ENCODE measurements around the gene RBM39. TPM values are rescaled to one million over a fixed set of nuclear protein-coding genes. Genes with fewer than 3 reads are reported as not detected.
A peak's percentile ranks its signal among the peaks of the same experiment; 100 is the strongest.
"Not testable (repeated sequence)": the region's sequence is repeated elsewhere in the genome, so short reads cannot be mapped to it uniquely, and the experiment has no call there.

Gene RBM39
- total RNA-seq, 1 donor from 2014 or later = 515 TPM

DNA sequence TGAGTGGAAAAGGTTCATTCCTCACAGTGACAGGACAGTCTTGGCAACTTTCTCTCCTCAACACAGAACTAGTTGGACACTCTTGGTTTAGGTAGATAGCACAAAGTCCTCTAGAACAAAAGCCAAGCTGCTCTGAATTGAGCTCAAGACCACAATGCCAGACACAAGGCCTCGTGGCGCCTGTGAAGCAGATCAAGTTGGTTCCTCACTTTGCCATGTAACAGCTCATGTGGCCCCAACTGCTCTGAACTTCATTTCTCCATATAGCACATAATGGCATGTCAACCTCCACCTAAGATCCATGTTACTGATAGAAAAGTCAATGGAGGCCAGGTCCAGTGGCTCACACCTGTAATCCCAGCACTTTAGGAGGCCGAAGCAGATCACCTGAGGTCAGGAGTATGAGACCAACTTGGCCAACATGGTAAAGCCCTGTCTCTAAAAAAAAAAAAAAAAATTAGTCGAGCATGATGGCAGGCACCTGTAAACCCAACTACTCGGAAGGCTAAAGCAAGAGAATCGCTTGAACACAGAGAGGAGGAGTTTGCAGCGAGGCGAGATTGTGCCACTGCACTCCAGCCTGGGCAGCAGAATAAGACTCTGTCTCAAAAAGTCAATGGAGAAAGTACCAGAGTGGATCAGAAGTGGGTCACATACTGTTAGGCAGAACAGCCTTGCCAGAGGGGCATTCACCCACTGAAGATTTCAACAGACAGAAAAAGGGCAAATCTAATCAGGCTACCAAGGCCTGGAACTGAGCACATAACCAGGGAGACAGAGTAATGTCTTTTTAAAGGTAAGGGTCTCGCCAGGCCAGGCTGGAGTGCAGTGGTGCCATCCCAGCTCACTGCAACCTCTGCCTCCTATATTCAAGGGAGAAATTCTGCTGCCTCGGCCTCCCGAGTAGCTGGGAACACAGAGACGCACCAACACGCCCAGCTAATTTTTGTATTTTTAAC, 21.6 kb downstream of the RBM39 start:
- H3K4me3 Mint-ChIP-seq (ENCODE audit: low read depth) = no peak overlapping the region
- no peak for TF ChIP-seq CTCF (IDR thresholded peaks at IDR 0.05; ENCODE audit: unreplicated experiment)
- no peaks in the 10 kb centered on the region for H3K27me3 Mint-ChIP-seq
- no peaks in the 10 kb centered on the region for H3K4me1 Mint-ChIP-seq (ENCODE audit: low read depth)
- peaks cover 44% of the 10 kb centered on the region for H3K36me3 Mint-ChIP-seq (ENCODE audit: insufficient read depth)
- no peaks in the 10 kb centered on the region for H3K9me3 Mint-ChIP-seq (ENCODE audit: low read depth)
- H3K27ac Mint-ChIP-seq = peak overlapping the region; percentile 82
- DNase-seq (ENCODE audit: low spot score, unreplicated experiment) = no peak

GRCh38 chr20:35719717-35720116, 22.3 kb downstream of the RBM39 start:
- Mint-ChIP-seq H3K9me3 (ENCODE audit: low read depth) (no peaks in the 10 kb centered on the region), H3K36me3 (ENCODE audit: insufficient read depth) (peaks cover 43% of the 10 kb centered on the region), H3K27me3 (no peaks in the 10 kb centered on the region), H3K4me1 (ENCODE audit: low read depth) (no peaks in the 10 kb centered on the region), H3K27ac (no peak overlapping the region), H3K4me3 (ENCODE audit: low read depth) (no peak overlapping the region)
- TF ChIP-seq CTCF (IDR thresholded peaks at IDR 0.05; ENCODE audit: unreplicated experiment) = no peak
- DNase-seq (ENCODE audit: low spot score, unreplicated experiment) = no peak

DNA sequence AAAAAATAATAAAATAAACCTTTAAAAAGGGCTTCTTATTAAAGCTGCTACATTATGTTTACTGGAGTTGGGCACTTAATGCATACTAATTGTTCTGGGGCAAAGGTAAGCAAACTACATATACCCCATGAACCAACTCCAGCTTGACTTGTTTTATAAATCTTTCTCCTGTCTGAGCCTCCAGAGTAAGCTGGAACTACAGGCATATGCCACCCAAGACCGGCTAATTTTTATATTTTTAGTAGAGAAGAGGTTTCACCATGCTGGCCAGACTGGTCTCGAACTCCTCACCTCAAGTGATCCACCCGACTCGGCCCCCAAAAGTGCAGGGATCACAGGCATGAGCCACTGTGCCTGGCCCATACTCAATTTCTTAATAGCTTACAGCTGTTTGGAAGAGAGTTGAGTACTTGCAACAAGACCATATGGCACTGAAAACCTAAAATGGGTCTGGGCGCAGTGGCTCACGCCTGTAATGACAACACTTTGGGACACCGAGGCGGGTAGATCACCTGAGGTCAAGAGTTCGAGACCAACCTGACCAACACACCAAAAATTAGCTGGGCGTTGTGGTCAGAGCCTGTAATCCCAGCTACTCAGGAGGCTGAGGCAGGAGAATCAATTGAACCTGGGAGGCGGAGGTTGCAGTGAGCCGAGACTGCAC, 23.0 kb downstream of the RBM39 start:
- Mint-ChIP-seq H3K4me3 (ENCODE audit: low read depth) (no peak overlapping the region), H3K27me3 (no peaks in the 10 kb centered on the region), H3K4me1 (ENCODE audit: low read depth) (no peaks in the 10 kb centered on the region), H3K9me3 (ENCODE audit: low read depth) (no peaks in the 10 kb centered on the region), H3K27ac (no peak overlapping the region), H3K36me3 (ENCODE audit: insufficient read depth) (peaks cover 41% of the 10 kb centered on the region)
- no peak for TF ChIP-seq CTCF (IDR thresholded peaks at IDR 0.05; ENCODE audit: unreplicated experiment)
- no peak for DNase-seq (ENCODE audit: low spot score, unreplicated experiment)

DNA sequence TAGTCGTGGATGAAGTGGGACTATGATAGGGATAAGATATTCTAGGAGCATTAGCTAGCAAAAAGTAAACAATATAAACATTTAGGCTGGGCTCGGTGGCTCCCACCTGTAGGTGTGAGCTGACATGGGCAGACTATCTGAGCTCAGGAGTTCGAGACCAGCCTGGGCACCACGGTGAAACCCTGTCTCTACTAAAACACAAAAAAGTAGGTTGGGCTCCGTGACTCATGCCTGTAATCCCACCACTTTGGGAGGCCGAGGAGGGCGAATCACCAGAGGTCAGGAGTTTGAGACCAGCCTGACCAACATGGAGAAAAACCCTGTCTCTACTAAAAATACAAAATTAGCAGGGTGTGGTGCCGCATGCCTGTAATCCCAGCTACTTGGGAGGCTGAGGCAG, 23.7 kb downstream of the RBM39 start:
- not testable (repeated sequence) for H3K4me1 Mint-ChIP-seq (ENCODE audit: low read depth); H3K4me3 Mint-ChIP-seq (ENCODE audit: low read depth); DNase-seq (ENCODE audit: low spot score, unreplicated experiment); H3K9me3 Mint-ChIP-seq (ENCODE audit: low read depth); H3K27me3 Mint-ChIP-seq
- Mint-ChIP-seq H3K27ac (peak overlapping the region; percentile 71), H3K36me3 (ENCODE audit: insufficient read depth) (peaks cover 43% of the 10 kb centered on the region)

- Mint-ChIP-seq H3K27me3 (no peaks in the 10 kb centered on the region), H3K4me3 (ENCODE audit: low read depth) (no peak overlapping the region), H3K36me3 (ENCODE audit: insufficient read depth) (peaks cover 39% of the 10 kb centered on the region), H3K4me1 (ENCODE audit: low read depth) (no peaks in the 10 kb centered on the region), H3K27ac (no peak overlapping the region), H3K9me3 (ENCODE audit: low read depth) (no peaks in the 10 kb centered on the region)
- DNase-seq (ENCODE audit: low spot score, unreplicated experiment) = no peak
- no peak for TF ChIP-seq CTCF (IDR thresholded peaks at IDR 0.05; ENCODE audit: unreplicated experiment)
These were observed 25.7 kb downstream of the RBM39 start for GRCh38 chr20:35716330-35716729.

Data from progenitor cell of endocrine pancreas (in vitro differentiated cells).